Thyroid gland (tissue), 4 donors: ENCODE results near the gene CUL4A.

Source experiments
- CTCF ChIP-seq, 6 experiments: fragments of 200-600 bp in 3 of 6; fragments of 450-650 bp in 3 of 6; sonication (generic) in 3 of 6; IDR thresholded peaks; one replicate each; pipeline ENCODE4 v1.5.1; 2016 to 2019; ENCODE audit warnings: antibody characterized with exemption in 6 of 6, mild to moderate bottlenecking in 2 of 6, inconsistent platforms in 1 of 6, moderate library complexity in 1 of 6
- POLR2A ChIP-seq, 2 donors: fragments of 450-650 bp; IDR thresholded peaks; one replicate each; pipeline ENCODE4 v1.6.1; 2017; ENCODE audit warnings: antibody characterized with exemption in 2 of 2, mild to moderate bottlenecking in 2 of 2, moderate library complexity in 1 of 2

DNA sequence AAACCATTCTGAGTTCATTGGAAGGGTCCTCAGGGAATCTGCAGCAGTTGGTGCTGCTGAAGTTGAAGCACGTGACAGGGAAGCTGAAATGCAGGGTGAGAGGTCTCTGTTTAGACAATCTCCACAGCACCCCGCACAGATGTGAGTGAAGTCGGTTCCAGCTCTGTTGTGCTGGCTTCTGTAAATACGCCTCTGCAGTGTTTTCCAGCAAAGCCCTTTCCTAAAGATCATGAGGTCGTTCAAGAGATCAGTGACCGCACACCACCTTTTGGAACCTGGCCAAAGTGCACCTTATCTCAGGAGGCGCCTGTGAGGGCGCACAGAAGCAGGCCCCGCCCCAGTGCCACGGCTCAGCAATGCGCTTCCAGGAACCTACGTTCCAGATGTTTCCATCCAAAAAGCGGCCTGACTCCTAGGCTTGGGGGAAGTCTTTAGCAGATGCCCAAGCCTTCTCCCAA is 10.8 kb downstream of the CUL4A start:
- TF ChIP-seq CTCF (IDR thresholded peaks at IDR 0.05): no peak
- TF ChIP-seq POLR2A (IDR thresholded peaks at IDR 0.05): no peak
